WTC11 (cell line): ENCODE data around the gene CAPZB. TPM values are rescaled to one million over a fixed set of nuclear protein-coding genes. Genes with fewer than 3 reads are reported as not detected.

Experiments
- ATAC-seq: fragments of 200-7000 bp; cut with Tn5 transposase; 2 replicates; pipeline ENCODE4 v1.10.0; 2021; ENCODE audit warnings: mild to moderate bottlenecking, moderate library complexity
- CTCF ChIA-PET: fragments of 300-600 bp; sonication (Branson Sonifier 250); formaldehyde crosslinking; loops from one replicate; lab custom pipeline; 2021; ENCODE audit warnings: antibody characterized with exemption; lab: Charles Lee
- POLR2A ChIA-PET: fragments of 350-600 bp; sonication (Branson Sonifier 250); formaldehyde crosslinking; loops from one replicate; lab custom pipeline; 2021; ENCODE audit warnings: antibody characterized with exemption; lab: Charles Lee
- DNase-seq: peaks from one replicate; pipeline ENCODE4 v3.0.0; 2021; ENCODE audit warnings: low spot score
- H3K27ac Mint-ChIP-seq: 2 replicates; pipeline ENCODE4 v1.8.0; 2021; ENCODE audit warnings: mixed read lengths
- H3K27me3 Mint-ChIP-seq: 2 replicates; pipeline ENCODE4 v1.8.0; 2021; ENCODE audit warnings: low read depth, mild to moderate bottlenecking, moderate library complexity, mixed read lengths
- H3K36me3 Mint-ChIP-seq: 2 replicates; pipeline ENCODE4 v1.8.0; 2021; ENCODE audit warnings: mixed read lengths
- H3K4me1 Mint-ChIP-seq: 2 replicates; pipeline ENCODE4 v1.8.0; 2022; ENCODE audit warnings: mixed read lengths
- H3K4me3 Mint-ChIP-seq: 2 replicates; pipeline ENCODE4 v1.8.0; 2021; ENCODE audit warnings: mild to moderate bottlenecking, moderate library complexity, mixed read lengths
- H3K9me3 Mint-ChIP-seq: 2 replicates; pipeline ENCODE4 v1.8.0; 2021; ENCODE audit warnings: mixed read lengths
- AFF4 ChIP-seq: sonication (generic); formaldehyde crosslinking; IDR thresholded peaks from 2 replicates; pipeline ENCODE4 v1.8.1; 2023; ENCODE audit warnings: mild to moderate bottlenecking, missing genetic modification reagents, borderline replicate concordance
- ATF2 ChIP-seq: sonication (generic); formaldehyde crosslinking; IDR thresholded peaks from 2 replicates; pipeline ENCODE4 v1.8.1; 2022; ENCODE audit warnings: low read depth, missing genetic modification reagents, borderline replicate concordance
- CBFB ChIP-seq: sonication (generic); formaldehyde crosslinking; IDR thresholded peaks from 2 replicates; pipeline ENCODE4 v1.8.1; 2022; ENCODE audit warnings: mild to moderate bottlenecking, low read depth, missing genetic modification reagents
- MAX ChIP-seq: sonication (generic); formaldehyde crosslinking; IDR thresholded peaks from 2 replicates; pipeline ENCODE4 v1.8.0; 2022; ENCODE audit warnings: mild to moderate bottlenecking, missing genetic modification reagents
- MLX ChIP-seq: sonication (generic); formaldehyde crosslinking; IDR thresholded peaks from 2 replicates; pipeline ENCODE4 v1.8.1; 2023; ENCODE audit warnings: mild to moderate bottlenecking, missing genetic modification reagents, moderate library complexity
- MXD4 ChIP-seq: fragments of 250-450 bp; sonication (Bioruptor Pico); IDR thresholded peaks from 2 replicates; pipeline ENCODE4 v1.8.0; 2021; ENCODE audit warnings: mild to moderate bottlenecking, moderate library complexity, borderline replicate concordance
- SMAD4 ChIP-seq: sonication (generic); formaldehyde crosslinking; IDR thresholded peaks from 2 replicates; pipeline ENCODE4 v1.8.0; 2022; ENCODE audit warnings: mild to moderate bottlenecking, missing genetic modification reagents
- TCF7 ChIP-seq: sonication (generic); formaldehyde crosslinking; IDR thresholded peaks from 2 replicates; pipeline ENCODE4 v1.8.0; 2022; ENCODE audit warnings: mild to moderate bottlenecking, low read depth, missing genetic modification reagents, moderate library complexity
- TEAD1 ChIP-seq: sonication (generic); formaldehyde crosslinking; IDR thresholded peaks from 2 replicates; pipeline ENCODE4 v1.8.0; 2022; ENCODE audit warnings: mild to moderate bottlenecking, missing genetic modification reagents
- TEAD4 ChIP-seq: sonication (generic); formaldehyde crosslinking; IDR thresholded peaks from 2 replicates; pipeline ENCODE4 v1.8.0; 2022; ENCODE audit warnings: mild to moderate bottlenecking, missing genetic modification reagents
- ZNF138 ChIP-seq: sonication (generic); formaldehyde crosslinking; conservative IDR thresholded peaks from 2 replicates; pipeline ENCODE4 v1.8.1; 2022; ENCODE audit warnings: mild to moderate bottlenecking, moderate library complexity, missing genetic modification reagents
- ZNF423 ChIP-seq: fragments of 250-450 bp; sonication (Bioruptor Pico); IDR thresholded peaks from 2 replicates; pipeline ENCODE4 v2.1.2; 2022; ENCODE audit warnings: mild to moderate bottlenecking, moderate library complexity
- ZSCAN18 ChIP-seq: fragments of 250-450 bp; sonication (Bioruptor Pico); IDR thresholded peaks from 2 replicates; pipeline ENCODE4 v2.1.2; 2022; ENCODE audit warnings: mild to moderate bottlenecking, moderate library complexity
- total RNA-seq: library from RNA; stranded (reverse); gene quantifications from 3 replicates; pipeline ENCODE4 v1.2.3, GENCODE V29; 2021
- TF ChIP-seq, protein P1 (sequence below): sonication (generic); formaldehyde crosslinking; IDR thresholded peaks from 2 replicates; pipeline ENCODE4 v1.8.1; 2022; ENCODE audit warnings: low read depth, mild to moderate bottlenecking, moderate library complexity, missing genetic modification reagents, borderline replicate concordance
- TF ChIP-seq, protein P2 (sequence below): sonication (generic); formaldehyde crosslinking; IDR thresholded peaks from 2 replicates; pipeline ENCODE4 v1.8.0; 2023; ENCODE audit warnings: missing genetic modification reagents

The CAPZB gene
- total RNA-seq, 1 experiment from 2014 or later, result 348 TPM

- H3K4me1 Mint-ChIP-seq, result peaks cover 76% of the 10 kb centered on the region
- no peak for DNase-seq
- H3K27me3 Mint-ChIP-seq, result no peaks in the 10 kb centered on the region
- H3K27ac Mint-ChIP-seq, result peak overlapping the region; percentile 98
- CTCF ChIA-PET, result interaction anchor here (0.7 to 3.6 kb wide), 14 partner anchors 10 to 1714 kb away, joined by 3 to 15 read pairs (median 4); no protein-coding TSS in a partner anchor
- peaks cover 15% of the 10 kb centered on the region; the same call in 1 of the 2 replicates for H3K36me3 Mint-ChIP-seq
- peak; percentile 72 for ATAC-seq
- peak overlapping the region; percentile 32 for H3K4me3 Mint-ChIP-seq
- peak; percentile 30; the same call in 1 of the 2 replicates for TF ChIP-seq ZNF423 (CRISPR knock-in tag)
- no peak for TF ChIP-seq SMAD4 (CRISPR knock-in tag)
- TF ChIP-seq MAX (CRISPR knock-in tag), result 0 out of 2 replicates have a peak, but pooled peaks have one; percentile 21
- TF ChIP-seq TEAD1 (CRISPR knock-in tag), result peak; percentile 75; the same call in 1 of the 2 replicates
- H3K9me3 Mint-ChIP-seq, result no peaks in the 10 kb centered on the region
- POLR2A ChIA-PET, result interaction anchor here (0.5 kb wide), 1 partner anchor 301 kb away, joined by 10 read pairs; no protein-coding TSS in a partner anchor
Observed at GRCh38 chr1:19400875-19401534, 84.3 kb downstream of the CAPZB start.

- no peaks in the 10 kb centered on the region for H3K27me3 Mint-ChIP-seq
- H3K9me3 Mint-ChIP-seq, result no peaks in the 10 kb centered on the region
- H3K27ac Mint-ChIP-seq, result peak overlapping the region; percentile 98
- DNase-seq, result no peak
- ChIA-PET POLR2A (no interaction called here), CTCF (interaction anchor here (0.7 to 3.6 kb wide), 7 partner anchors 9 to 1713 kb away, joined by 3 to 15 read pairs (median 14); no protein-coding TSS in a partner anchor)
- no peak for ATAC-seq
- no peak overlapping the region for H3K4me3 Mint-ChIP-seq
- peaks cover 15% of the 10 kb centered on the region; the same call in 1 of the 2 replicates for H3K36me3 Mint-ChIP-seq
- peaks cover 76% of the 10 kb centered on the region for H3K4me1 Mint-ChIP-seq
- TF ChIP-seq MLX, result no peak
- TF ChIP-seq MXD4 (CRISPR knock-in tag), result no peak
- TF ChIP-seq ZNF423 (CRISPR knock-in tag), result no peak
- no peak for TF ChIP-seq ATF2 (CRISPR knock-in tag)
- no peak for TF ChIP-seq TCF7
- TF ChIP-seq, protein P1, sequence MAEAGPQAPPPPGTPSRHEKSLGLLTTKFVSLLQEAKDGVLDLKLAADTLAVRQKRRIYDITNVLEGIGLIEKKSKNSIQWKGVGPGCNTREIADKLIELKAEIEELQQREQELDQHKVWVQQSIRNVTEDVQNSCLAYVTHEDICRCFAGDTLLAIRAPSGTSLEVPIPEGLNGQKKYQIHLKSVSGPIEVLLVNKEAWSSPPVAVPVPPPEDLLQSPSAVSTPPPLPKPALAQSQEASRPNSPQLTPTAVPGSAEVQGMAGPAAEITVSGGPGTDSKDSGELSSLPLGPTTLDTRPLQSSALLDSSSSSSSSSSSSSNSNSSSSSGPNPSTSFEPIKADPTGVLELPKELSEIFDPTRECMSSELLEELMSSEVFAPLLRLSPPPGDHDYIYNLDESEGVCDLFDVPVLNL (CRISPR knock-in tag), result no peak
- no peak for TF ChIP-seq ZNF138 (CRISPR knock-in tag)
- no peak for TF ChIP-seq TEAD4 (CRISPR knock-in tag)
- no peak for TF ChIP-seq CBFB (CRISPR knock-in tag)
- TF ChIP-seq, protein P2, sequence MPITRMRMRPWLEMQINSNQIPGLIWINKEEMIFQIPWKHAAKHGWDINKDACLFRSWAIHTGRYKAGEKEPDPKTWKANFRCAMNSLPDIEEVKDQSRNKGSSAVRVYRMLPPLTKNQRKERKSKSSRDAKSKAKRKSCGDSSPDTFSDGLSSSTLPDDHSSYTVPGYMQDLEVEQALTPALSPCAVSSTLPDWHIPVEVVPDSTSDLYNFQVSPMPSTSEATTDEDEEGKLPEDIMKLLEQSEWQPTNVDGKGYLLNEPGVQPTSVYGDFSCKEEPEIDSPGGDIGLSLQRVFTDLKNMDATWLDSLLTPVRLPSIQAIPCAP, result no peak
- no peak for TF ChIP-seq ZSCAN18
- no peak for TF ChIP-seq AFF4 (CRISPR knock-in tag)
Observed at GRCh38 chr1:19400192-19400611, 85.1 kb downstream of the CAPZB start.
